PC-9 (cell line): Measurements from ENCODE around the gene ZNF407. TPM values are rescaled to one million over a fixed set of nuclear protein-coding genes. Genes with fewer than 3 reads are reported as not detected.

Experiments
- BruUV-seq: library from RNA; stranded (reverse); fragments of 400-500 nt; replicated peaks from 2 replicates; lab custom pipeline; 2021; lab: Mats Ljungman, UMichigan
- CTCF ChIA-PET: fragments of 300-600 bp; sonication (Branson Sonifier 250); formaldehyde crosslinking; loops from one replicate; lab custom pipeline; 2022; ENCODE audit warnings: antibody characterized with exemption; lab: Charles Lee
- POLR2A ChIA-PET: fragments of 300-600 bp; sonication (Branson Sonifier 250); formaldehyde crosslinking; loops from one replicate; lab custom pipeline; 2022; ENCODE audit warnings: antibody characterized with exemption; ENCODE audit not compliant: unreplicated experiment; lab: Charles Lee
- DNase-seq, 2 experiments: peaks; one replicate each; pipeline versions ENCODE4 v3.0.0 to v3.0.0-alpha.2; 2015 to 2022; ENCODE audit warnings: mixed read lengths in 1 of 2
- H2AFZ ChIP-seq: fragments of 200-600 bp; sonication (generic); 2 replicates; pipeline ENCODE4 v1.8.1; 2017; ENCODE audit warnings: antibody characterized with exemption
- H3F3A ChIP-seq: fragments of 200-600 bp; sonication (generic); 2 replicates; pipeline ENCODE4 v1.8.1; 2017; ENCODE audit warnings: antibody characterized with exemption, mild to moderate bottlenecking, low read depth; ENCODE audit not compliant: insufficient read depth
- H3K27ac ChIP-seq: fragments of 200-600 bp; sonication (generic); 2 replicates; pipeline ENCODE4 v1.6.1; 2016; ENCODE audit warnings: mixed run types
- H3K27me3 ChIP-seq: fragments of 200-600 bp; sonication (generic); 2 replicates; pipeline ENCODE4 v1.6.1; 2016; ENCODE audit warnings: low read depth, mixed run types; ENCODE audit not compliant: insufficient read depth
- H3K36me3 ChIP-seq: fragments of 200-600 bp; sonication (generic); 2 replicates; pipeline ENCODE4 v1.6.1; 2016; ENCODE audit warnings: low read depth, mixed run types
- H3K4me1 ChIP-seq: fragments of 200-600 bp; sonication (generic); replicated peaks from 2 replicates; pipeline ENCODE4 v1.6.1; 2016; ENCODE audit warnings: mixed run types; ENCODE audit not compliant: insufficient read depth
- H3K4me2 ChIP-seq: fragments of 200-600 bp; sonication (generic); 2 replicates; pipeline ENCODE4 v1.6.1; 2017; ENCODE audit warnings: mixed run types
- H3K4me3 ChIP-seq: fragments of 200-600 bp; sonication (generic); 2 replicates; pipeline ENCODE4 v1.6.1; 2016; ENCODE audit warnings: mixed run types
- H3K79me2 ChIP-seq: fragments of 200-600 bp; sonication (generic); 2 replicates; pipeline ENCODE4 v1.6.1; 2017; ENCODE audit warnings: low read depth, mixed run types
- H3K9me2 ChIP-seq: fragments of 200-600 bp; sonication (generic); 2 replicates; pipeline ENCODE4 v1.8.1; 2017; ENCODE audit warnings: mild to moderate bottlenecking; ENCODE audit not compliant: insufficient read depth
- H3K9me3 ChIP-seq: fragments of 200-600 bp; sonication (generic); 2 replicates; pipeline ENCODE4 v1.8.1; 2016; ENCODE audit warnings: low read depth; ENCODE audit not compliant: insufficient read depth
- H4K20me1 ChIP-seq: fragments of 200-600 bp; sonication (generic); 2 replicates; pipeline ENCODE4 v1.8.1; 2017; ENCODE audit not compliant: insufficient read depth
- CTCF ChIP-seq: fragments of 200-600 bp; sonication (generic); conservative IDR thresholded peaks from 2 replicates; pipeline ENCODE4 v1.6.1; 2017; ENCODE audit warnings: mixed run types, antibody characterized with exemption, mild to moderate bottlenecking, moderate library complexity
- EZH2 ChIP-seq: fragments of 200-600 bp; sonication (generic); IDR thresholded peaks from 2 replicates; pipeline ENCODE4 v1.8.0; 2017; ENCODE audit warnings: antibody characterized with exemption, low read depth
- intact Hi-C: fragments of 100-400 bp; cut with micrococcal nuclease; formaldehyde crosslinking; loops from one replicate; pipeline ENCODE4 v1.10.0; 2022; ENCODE audit not compliant: unreplicated experiment
- total RNA-seq: library from RNA; stranded (reverse); gene quantifications from 2 replicates; pipeline ENCODE4 v1.2.3, GENCODE V29; 2021

The ZNF407 gene
- total RNA-seq, 1 experiment from 2014 or later: 13.4 TPM

GRCh38 chr18:74551452-74551851, 46.2 kb upstream of the ZNF407 start:
- BruUV-seq: no TSS peak
- ChIA-PET CTCF (interaction anchor here (0.6 to 1.8 kb wide), 11 partner anchors 20 to 1725 kb away, joined by 3 to 19 read pairs (median 4); partner anchors contain the start of gene CNDP2), POLR2A (interaction anchor here (0.5 to 0.6 kb wide), 3 partner anchors 33 to 440 kb away, joined by 3 to 7 read pairs (median 3); no protein-coding TSS in a partner anchor)
- no peak for DNase-seq
- no peaks in the 10 kb centered on the region for H3K79me2 ChIP-seq
- H3K27ac ChIP-seq: no peak overlapping the region
- H3F3A ChIP-seq: no peaks in the 10 kb centered on the region
- H3K9me2 ChIP-seq: no peaks in the 10 kb centered on the region
- H4K20me1 ChIP-seq: no peaks in the 10 kb centered on the region
- TF ChIP-seq CTCF (no peak), EZH2 (no peak)
- H3K4me3 ChIP-seq: no peak overlapping the region
- no peaks in the 10 kb centered on the region for H3K36me3 ChIP-seq
- H3K27me3 ChIP-seq: peaks cover 48% of the 10 kb centered on the region
- no peaks in the 10 kb centered on the region for H3K9me3 ChIP-seq
- intact Hi-C loops: no loop called here
- H2AFZ ChIP-seq: no peak overlapping the region
- no peak overlapping the region for H3K4me2 ChIP-seq
- H3K4me1 ChIP-seq: peaks cover 7% of the 10 kb centered on the region; the same call in 1 of the 2 replicates

DNA sequence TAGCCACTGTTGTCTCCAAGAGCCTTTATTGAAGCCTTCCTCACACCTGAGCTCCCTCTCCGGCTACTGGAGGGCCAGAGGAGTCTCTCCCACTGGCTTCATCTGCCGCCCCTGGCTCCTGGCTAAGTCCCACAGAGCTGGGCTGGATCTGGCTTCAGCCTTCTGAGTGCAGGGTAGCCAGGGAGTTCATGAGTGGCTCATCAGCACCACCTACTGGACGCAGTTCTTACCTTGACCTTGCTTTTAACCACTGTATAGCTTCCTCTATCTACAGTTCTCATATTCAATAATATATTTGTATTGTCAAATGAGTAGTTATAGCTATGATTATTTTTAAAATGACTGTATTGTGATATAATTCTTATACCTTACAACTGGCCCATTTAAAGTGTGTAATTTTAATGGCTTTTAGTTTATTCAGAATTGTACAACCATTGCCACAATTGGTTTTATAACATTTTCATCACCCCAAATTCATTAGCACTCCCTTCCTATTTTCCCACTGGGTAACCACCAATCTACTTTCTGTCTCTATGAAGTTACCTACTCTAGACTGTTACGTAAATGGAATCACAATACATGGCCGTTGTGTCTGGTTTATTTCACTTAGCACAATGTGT, 45.6 kb upstream of the ZNF407 start:
- intact Hi-C loops: loop anchor here (1.0 kb wide), 2 partner anchors 199 to 356 kb away; no protein-coding TSS in a partner anchor
- POLR2A ChIA-PET: interaction anchor here (0.5 to 0.6 kb wide), 3 partner anchors 34 to 441 kb away, joined by 3 to 7 read pairs (median 3); no protein-coding TSS in a partner anchor

DNA sequence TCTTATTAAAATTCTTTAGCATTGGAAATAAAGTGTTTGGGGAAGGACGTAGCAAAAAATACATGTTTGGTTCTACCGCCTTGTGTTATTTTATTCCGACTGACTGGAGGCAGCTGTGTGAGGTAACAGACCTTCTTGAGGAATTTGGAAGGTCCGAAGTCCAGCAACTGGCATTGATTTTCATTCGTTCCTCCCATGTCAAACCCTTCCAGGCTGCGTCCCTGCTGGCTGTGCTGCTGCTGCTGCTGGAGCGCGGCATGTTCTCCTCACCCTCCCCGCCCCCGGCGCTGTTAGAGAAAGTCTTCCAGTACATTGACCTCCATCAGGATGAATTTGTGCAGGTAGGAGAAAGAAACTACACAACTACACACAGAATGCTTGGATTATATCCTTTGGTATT, 41.5 kb upstream of the ZNF407 start:
- no peak overlapping the region for H3K4me3 ChIP-seq
- ChIA-PET POLR2A (no interaction called here), CTCF (no interaction called here)
- DNase-seq: no peak
- no peaks in the 10 kb centered on the region for H3K4me1 ChIP-seq
- TF ChIP-seq EZH2 (no peak), CTCF (no peak)
- H3K9me3 ChIP-seq: no peaks in the 10 kb centered on the region
- intact Hi-C loops: no loop called here
- no peaks in the 10 kb centered on the region for H3F3A ChIP-seq
- peaks cover 83% of the 10 kb centered on the region for H3K27me3 ChIP-seq
- no peaks in the 10 kb centered on the region for H3K36me3 ChIP-seq
- no peaks in the 10 kb centered on the region for H3K9me2 ChIP-seq
- no peaks in the 10 kb centered on the region for H3K79me2 ChIP-seq
- H3K27ac ChIP-seq: no peak overlapping the region
- no peak overlapping the region for H3K4me2 ChIP-seq
- no TSS peak for BruUV-seq
- H4K20me1 ChIP-seq: no peaks in the 10 kb centered on the region
- no peak overlapping the region for H2AFZ ChIP-seq

More for the DNA sequence above, 45.6 kb upstream of the ZNF407 start:
- no peak overlapping the region for H3K4me2 ChIP-seq
- no peaks in the 10 kb centered on the region for H3K9me3 ChIP-seq
- H2AFZ ChIP-seq: no peak overlapping the region
- H3K27me3 ChIP-seq: peaks cover 54% of the 10 kb centered on the region
- no peaks in the 10 kb centered on the region for H3K9me2 ChIP-seq
- 0 out of 2 replicates have a peak, but pooled peaks cover 2% of the 10 kb centered on the region for H3K4me1 ChIP-seq
- peak; percentile 56 to 62 for DNase-seq
- no peaks in the 10 kb centered on the region for H3K36me3 ChIP-seq
- no peaks in the 10 kb centered on the region for H3K79me2 ChIP-seq
- no TSS peak for BruUV-seq
- H4K20me1 ChIP-seq: no peaks in the 10 kb centered on the region
- TF ChIP-seq CTCF (peak; percentile 95), EZH2 (no peak)
- H3F3A ChIP-seq: no peaks in the 10 kb centered on the region
- no peak overlapping the region for H3K27ac ChIP-seq
- CTCF ChIA-PET: interaction anchor here (0.6 to 1.8 kb wide), 11 partner anchors 20 to 1725 kb away, joined by 3 to 19 read pairs (median 4); partner anchors contain the start of gene CNDP2
- H3K4me3 ChIP-seq: no peak overlapping the region
